Activated CD8-positive, alpha-beta memory T cell treated with anti-CD3 and anti-CD28 coated beads, Interleukin-2, amount 50 U/mL, for 24 hours (primary cell): ENCODE measurements around the gene AOX1.
"Not testable (repeated sequence)": the region's sequence is repeated elsewhere in the genome, so short reads cannot be mapped to it uniquely, and the experiment has no call there.

Source experiments
- DNase-seq: peaks from one replicate; pipeline ENCODE4 v3.0.0-alpha.2; 2020; ENCODE audit errors: extremely low read depth

The AOX1 gene

GRCh38 chr2:200700856-200701255 is 115.0 kb downstream of the AOX1 start:
- DNase-seq = no peak

DNA sequence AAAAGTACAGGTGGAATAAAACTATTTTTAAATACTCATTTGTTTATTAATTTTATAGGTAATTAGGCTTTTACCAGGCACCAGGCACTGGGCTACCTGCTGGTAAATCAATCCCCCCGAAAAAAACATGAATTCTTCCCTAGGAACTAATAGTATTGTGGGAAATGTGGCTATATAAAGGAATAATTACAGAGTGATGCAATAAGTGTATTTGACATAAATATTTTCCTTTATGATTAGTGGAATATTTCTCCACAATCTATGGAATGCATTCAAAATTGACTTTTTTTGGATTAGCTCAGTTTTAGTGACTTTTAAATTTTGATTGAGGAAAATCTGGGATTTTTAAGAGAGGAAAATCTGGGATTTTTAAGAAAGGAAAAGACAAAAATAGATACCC is 116.2 kb downstream of the AOX1 start:
- no peak for DNase-seq

DNA sequence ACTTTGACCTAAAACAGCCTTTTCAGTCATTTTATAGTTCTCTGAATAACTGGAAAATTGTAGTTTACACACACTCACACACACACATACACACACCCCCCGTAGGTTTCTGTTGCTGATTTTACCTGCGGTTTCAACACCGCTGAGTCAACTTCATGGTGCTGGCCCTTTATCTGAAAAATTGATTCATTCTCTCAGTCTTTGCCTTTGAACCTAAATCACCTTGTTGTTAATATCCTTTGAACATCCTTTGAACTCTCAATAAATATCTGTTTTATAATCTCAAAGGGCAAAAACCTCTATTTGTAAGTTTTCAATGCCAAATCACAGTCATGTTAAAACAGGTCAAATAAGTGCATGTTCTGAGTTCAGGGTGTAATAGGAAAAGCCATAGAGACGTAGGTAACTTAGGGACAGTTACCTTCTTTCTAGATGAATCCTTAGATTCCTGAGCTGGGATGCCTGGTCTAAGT is 116.9 kb downstream of the AOX1 start:
- DNase-seq = no peak

DNA sequence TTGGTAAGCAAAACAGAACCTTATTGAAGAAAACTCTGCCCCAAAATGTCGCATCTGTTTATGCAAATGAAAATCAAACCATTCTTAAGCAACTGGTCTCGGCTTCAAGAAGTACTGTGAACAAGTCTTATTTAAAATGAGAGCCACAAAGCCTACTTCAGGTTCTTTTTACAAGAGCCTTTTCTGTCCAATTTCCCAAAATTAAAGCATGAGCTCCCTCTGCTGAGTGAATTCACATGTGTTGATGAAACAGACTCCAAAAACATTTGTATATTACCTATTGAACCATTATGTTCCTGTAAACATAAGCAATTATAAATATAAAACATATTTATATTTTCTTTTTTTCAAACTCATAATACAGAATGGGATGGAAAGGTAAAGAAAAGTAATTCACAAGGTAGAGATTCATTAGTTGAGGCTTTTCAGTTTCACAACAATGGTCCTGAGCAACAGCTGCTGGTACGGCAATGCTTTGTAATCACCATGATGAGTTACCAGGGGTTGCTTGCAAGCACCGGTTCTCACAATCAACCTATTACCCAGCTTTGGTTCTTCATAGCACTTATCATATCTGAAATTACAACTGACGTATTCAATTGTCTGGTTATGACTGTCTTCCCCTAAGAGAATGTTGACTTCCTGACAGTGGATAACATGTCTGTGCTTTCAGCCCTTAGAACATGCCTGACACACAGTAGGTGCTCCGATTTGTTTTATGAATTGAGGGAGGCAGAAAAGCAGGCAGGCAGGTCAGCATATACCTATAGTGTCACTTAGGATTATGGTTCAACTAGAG is 117.5 kb downstream of the AOX1 start:
- DNase-seq = no peak

- DNase-seq = no peak
These were observed 118.3 kb downstream of the AOX1 start for GRCh38 chr2:200703926-200704637.

GRCh38 chr2:200705305-200706041 is 119.7 kb downstream of the AOX1 start:
- no peak for DNase-seq

DNA sequence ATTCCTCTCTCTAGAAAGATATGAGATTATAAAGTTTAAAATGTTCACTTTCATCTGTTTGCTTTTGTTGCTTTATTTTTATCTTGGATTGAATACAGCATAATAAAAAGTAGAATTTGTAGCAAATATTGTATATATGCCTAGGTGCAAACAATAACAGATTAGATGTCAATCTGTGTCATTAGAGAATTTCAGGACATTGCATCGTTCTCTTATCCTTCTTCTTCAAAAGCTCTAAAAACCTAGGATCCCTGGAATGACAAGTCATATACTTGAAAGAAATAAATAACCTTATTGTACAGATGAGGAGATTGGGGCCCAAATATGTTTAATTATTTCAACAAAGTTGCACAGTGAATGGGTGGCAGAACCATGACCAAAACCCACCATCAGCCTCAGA is 123.1 kb downstream of the AOX1 start:
- no peak for DNase-seq

GRCh38 chr2:200713003-200713703 is 127.3 kb downstream of the AOX1 start:
- DNase-seq = peak; percentile 84

GRCh38 chr2:200713704-200714064 is 127.9 kb downstream of the AOX1 start:
- no peak for DNase-seq

GRCh38 chr2:200715014-200715413 is 129.2 kb downstream of the AOX1 start:
- DNase-seq = not testable (repeated sequence)

GRCh38 chr2:200716386-200716785 is 130.6 kb downstream of the AOX1 start:
- no peak for DNase-seq
